Naive thymus-derived CD8-positive, alpha-beta T cell (primary cell): ENCODE data around the gene TET2. TPM values are rescaled to one million over a fixed set of nuclear protein-coding genes. Genes with fewer than 3 reads are reported as not detected.

Experiments used
- ATAC-seq, 2 donors: fragments of 150-1000 bp; cut with Tn5 transposase in 1 of 2; sonication (Bioruptor Pico), chemical (Tn5 transposase) in 1 of 2; 1 replicate in 1 of 2; 2 replicates in 1 of 2; pipeline ENCODE4 v1.10.0; 2021; ENCODE audit warnings: mild to moderate bottlenecking in 2 of 2, moderate library complexity in 2 of 2
- POLR2A ChIA-PET: fragments of 350-600 bp; sonication (Branson Sonifier 250); formaldehyde crosslinking; loops from one replicate; lab custom pipeline; 2021; ENCODE audit warnings: antibody characterized with exemption; lab: Charles Lee
- DNase-seq, 10 donors: peaks; one replicate each; pipeline versions ENCODE4 v3.0.0 to v3.0.0-alpha.2; 2020 to 2022
- H3K27ac Mint-ChIP-seq, 10 donors: one replicate each; pipeline ENCODE4 v1.8.0; 2020 to 2022; ENCODE audit warnings: mild to moderate bottlenecking in 10 of 10, mixed read lengths in 10 of 10, moderate library complexity in 4 of 10, inconsistent platforms in 1 of 10
- H3K27me3 Mint-ChIP-seq, 5 donors: one replicate each; pipeline ENCODE4 v1.8.0; 2021 to 2022; ENCODE audit warnings: mixed read lengths in 5 of 5
- H3K36me3 Mint-ChIP-seq, 3 donors: one replicate each; pipeline ENCODE4 v1.8.0; 2020 to 2022; ENCODE audit warnings: mixed read lengths in 3 of 3, mild to moderate bottlenecking in 2 of 3, inconsistent platforms in 1 of 3
- H3K4me1 Mint-ChIP-seq, 4 donors: one replicate each; pipeline ENCODE4 v1.8.0; 2021 to 2022; ENCODE audit warnings: mixed read lengths in 4 of 4
- H3K4me3 Mint-ChIP-seq, 10 donors: one replicate each; pipeline ENCODE4 v1.8.0; 2020 to 2022; ENCODE audit warnings: mild to moderate bottlenecking in 10 of 10, mixed read lengths in 10 of 10, moderate library complexity in 6 of 10, inconsistent platforms in 1 of 10
- H3K9me3 Mint-ChIP-seq, 9 donors: one replicate each; pipeline ENCODE4 v1.8.0; 2020 to 2022; ENCODE audit warnings: mixed read lengths in 9 of 9, mild to moderate bottlenecking in 3 of 9, inconsistent platforms in 1 of 9, moderate library complexity in 1 of 9
- polyA plus RNA-seq, 3 donors: library from polyadenylated mRNA; unstranded; fragments of 300-500 nt; fragmentation: Illumina TruSeq; gene quantifications; one replicate each; pipeline ENCODE4 v1.2.3, GENCODE V29; 2021
- total RNA-seq, 8 experiments: library from RNA in 2 of 8; stranded (reverse) in 2 of 8; gene quantifications; one replicate each; pipeline ENCODE4 v1.2.3 and lab custom pipeline; 2021 to 2026

TET2 gene
- total and polyA plus RNA-seq, 5 experiments from 2014 or later, result 13.1 to 25.5 (median 22.8) TPM

DNA sequence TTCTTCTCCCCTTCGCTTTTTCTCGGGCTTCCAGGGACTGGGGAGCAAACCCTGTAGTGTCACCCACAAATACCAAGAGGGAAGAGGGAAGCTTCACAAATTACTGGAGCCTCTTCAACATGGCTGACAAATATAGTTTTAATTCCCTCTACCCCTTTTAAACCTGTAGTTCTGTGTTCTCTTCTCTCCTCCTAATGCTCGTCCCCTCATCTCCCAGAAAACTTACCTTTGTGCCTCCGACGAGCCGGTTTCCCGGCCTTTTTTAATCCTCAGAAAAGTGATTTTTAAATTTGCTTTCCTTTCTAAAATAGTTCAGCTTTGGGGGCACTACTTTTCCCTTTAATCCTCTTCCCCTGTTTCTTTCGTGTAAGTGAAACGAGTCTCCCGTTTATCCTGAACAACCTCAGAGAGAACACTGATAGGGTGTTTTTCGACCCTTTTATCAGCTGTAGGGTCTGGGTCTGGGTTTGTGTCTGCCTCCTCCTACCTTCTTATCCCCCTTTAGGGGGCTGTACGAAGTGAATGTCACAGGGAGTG is 408 bp downstream of the TET2 start:
- peak in 1 of 10 donors; percentile 19 for DNase-seq
- peaks cover 18 to 53% (median 39%) of the 10 kb centered on the region in 4 donors for H3K4me1 Mint-ChIP-seq
- H3K4me3 Mint-ChIP-seq, result peak overlapping the region; percentile 97 to 100 (median 99)
- peak; percentile 14 to 19 for ATAC-seq
- H3K9me3 Mint-ChIP-seq, result no peaks in the 10 kb centered on the region
- POLR2A ChIA-PET, result interaction anchor here (1.1 to 1.8 kb wide), 2 partner anchors 9 to 327 kb away, joined by 5 to 19 read pairs; partner anchors contain the start of gene PPA2
- H3K27ac Mint-ChIP-seq, result peak overlapping the region; percentile 96 to 100 (median 99)
- H3K36me3 Mint-ChIP-seq, result no peaks in the 10 kb centered on the region
- H3K27me3 Mint-ChIP-seq, result no peaks in the 10 kb centered on the region

DNA sequence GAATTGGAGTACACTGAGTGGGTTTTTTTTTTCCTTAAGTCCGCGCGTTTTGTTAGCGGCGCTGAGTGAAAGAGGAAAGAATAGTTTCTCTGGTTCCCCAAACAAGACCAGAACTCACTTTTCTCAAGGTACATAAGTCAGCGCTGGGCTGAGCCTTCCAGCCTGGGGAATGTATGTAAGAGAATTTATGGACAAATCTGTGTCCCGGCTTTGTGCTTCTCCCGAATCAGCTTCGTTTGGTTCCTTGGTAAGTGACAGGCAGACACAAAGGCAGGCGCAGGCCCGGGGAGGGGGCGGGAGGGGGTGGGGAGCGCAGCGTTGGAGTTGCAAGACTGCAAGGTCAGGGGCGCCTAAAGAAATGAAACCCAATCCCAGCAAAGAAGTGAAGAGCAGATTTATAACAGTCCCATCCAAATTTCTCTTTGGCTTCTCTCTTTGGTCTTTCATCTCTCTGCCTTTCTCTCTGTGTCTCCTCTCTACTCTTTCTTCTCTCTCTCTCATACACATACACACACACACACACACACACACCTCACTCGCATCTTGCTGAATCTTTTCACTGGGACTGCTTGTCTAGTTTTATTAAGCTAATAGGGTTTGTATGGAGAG is 981 bp downstream of the TET2 start:
- POLR2A ChIA-PET, result interaction anchor here (1.1 to 1.8 kb wide), 2 partner anchors 8 to 326 kb away, joined by 5 to 19 read pairs; partner anchors contain the start of gene PPA2
- Mint-ChIP-seq H3K4me3 (peak overlapping the region; percentile 97 to 100 (median 99)), H3K27ac (peak overlapping the region; percentile 96 to 100 (median 99)), H3K27me3 (no peaks in the 10 kb centered on the region), H3K4me1 (peaks cover 18 to 53% (median 40%) of the 10 kb centered on the region in 4 donors), H3K9me3 (no peaks in the 10 kb centered on the region), H3K36me3 (no peaks in the 10 kb centered on the region)
- ATAC-seq, result no peak
- peak in 6 of 10 donors; percentile 4 to 43 (median 22) for DNase-seq

DNA sequence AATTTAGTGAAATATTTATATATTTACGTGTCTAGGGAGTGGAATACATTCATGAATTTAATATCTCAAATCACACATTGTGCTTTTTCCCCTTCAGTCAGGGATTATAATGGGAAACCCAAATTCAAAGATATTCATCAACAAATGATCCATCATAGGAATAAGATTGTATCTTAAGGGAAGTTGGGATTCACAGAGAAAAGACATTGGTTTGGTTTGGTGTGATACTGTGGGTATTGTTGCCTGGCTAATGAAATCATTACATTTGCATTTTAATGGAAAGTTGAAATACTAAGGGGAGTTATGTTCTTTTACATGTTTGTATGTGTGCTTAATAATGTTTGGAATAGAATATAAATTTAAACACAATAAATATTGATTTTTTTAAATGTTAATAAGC is 1.7 kb downstream of the TET2 start:
- H3K4me1 Mint-ChIP-seq, result peaks cover 17 to 53% (median 44%) of the 10 kb centered on the region in 4 donors
- peak overlapping the region in 4 of 10 donors; percentile 22 to 100 (median 98) for H3K27ac Mint-ChIP-seq
- DNase-seq (no peak), ATAC-seq (no peak)
- H3K27me3 Mint-ChIP-seq, result no peaks in the 10 kb centered on the region
- POLR2A ChIA-PET, result no interaction called here
- no peaks in the 10 kb centered on the region for H3K36me3 Mint-ChIP-seq
- no peaks in the 10 kb centered on the region for H3K9me3 Mint-ChIP-seq
- H3K4me3 Mint-ChIP-seq, result peak overlapping the region; percentile 97 to 100 (median 99)

DNA sequence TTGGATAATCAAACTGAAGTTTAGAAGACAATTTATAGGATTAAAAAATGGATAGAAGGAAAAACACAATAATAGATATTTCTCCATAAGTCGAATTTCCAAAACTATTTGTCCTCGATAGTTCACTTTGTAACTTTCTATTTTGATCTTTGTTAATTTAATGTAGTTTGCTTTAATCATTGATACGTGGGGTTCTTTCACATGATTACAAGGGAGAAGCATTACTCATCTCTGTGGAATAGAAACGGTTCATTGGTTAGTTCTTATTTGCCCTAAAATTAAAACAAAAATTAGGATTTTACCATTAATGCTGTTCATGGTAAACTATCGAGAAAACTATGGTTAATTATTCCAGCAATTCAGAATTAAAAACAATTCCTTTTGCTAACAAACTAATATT is 2.1 kb downstream of the TET2 start:
- peaks cover 17 to 56% (median 47%) of the 10 kb centered on the region in 4 donors for H3K4me1 Mint-ChIP-seq
- DNase-seq (no peak), ATAC-seq (no peak)
- H3K27me3 Mint-ChIP-seq, result no peaks in the 10 kb centered on the region
- H3K9me3 Mint-ChIP-seq, result no peaks in the 10 kb centered on the region
- POLR2A ChIA-PET, result no interaction called here
- H3K36me3 Mint-ChIP-seq, result no peaks in the 10 kb centered on the region
- H3K27ac Mint-ChIP-seq, result peak overlapping the region in 1 of 10 donors; percentile 99
- peak overlapping the region in 8 of 10 donors; percentile 2 to 99 (median 40) for H3K4me3 Mint-ChIP-seq

DNA sequence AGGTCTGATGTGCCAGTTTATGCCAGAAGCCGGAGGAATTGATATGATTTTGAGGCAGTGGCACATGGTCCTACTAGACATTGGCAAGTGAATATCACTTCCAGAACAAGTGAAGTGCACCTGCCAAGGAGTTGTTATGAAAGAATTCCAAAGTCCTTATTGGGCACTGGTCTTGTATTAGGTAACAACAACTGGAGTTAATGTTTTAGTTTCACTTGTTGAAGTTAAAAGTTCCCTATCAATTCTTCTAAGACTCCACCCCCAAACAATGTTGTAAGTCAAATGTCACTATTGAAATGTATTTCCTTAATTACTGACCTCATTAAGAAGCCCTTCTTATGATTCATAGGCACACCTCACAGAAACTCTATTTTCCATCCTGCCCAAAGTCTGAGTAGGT is 3.1 kb downstream of the TET2 start:
- peak overlapping the region in 5 of 10 donors; percentile 17 to 43 (median 34) for H3K4me3 Mint-ChIP-seq
- POLR2A ChIA-PET, result no interaction called here
- H3K4me1 Mint-ChIP-seq, result peaks cover 23 to 66% (median 54%) of the 10 kb centered on the region in 4 donors
- ATAC-seq (no peak), DNase-seq (no peak)
- no peaks in the 10 kb centered on the region for H3K9me3 Mint-ChIP-seq
- H3K27me3 Mint-ChIP-seq, result no peaks in the 10 kb centered on the region
- H3K27ac Mint-ChIP-seq, result peak overlapping the region in 4 of 10 donors; percentile 0 to 61 (median 25)
- no peaks in the 10 kb centered on the region for H3K36me3 Mint-ChIP-seq

DNA sequence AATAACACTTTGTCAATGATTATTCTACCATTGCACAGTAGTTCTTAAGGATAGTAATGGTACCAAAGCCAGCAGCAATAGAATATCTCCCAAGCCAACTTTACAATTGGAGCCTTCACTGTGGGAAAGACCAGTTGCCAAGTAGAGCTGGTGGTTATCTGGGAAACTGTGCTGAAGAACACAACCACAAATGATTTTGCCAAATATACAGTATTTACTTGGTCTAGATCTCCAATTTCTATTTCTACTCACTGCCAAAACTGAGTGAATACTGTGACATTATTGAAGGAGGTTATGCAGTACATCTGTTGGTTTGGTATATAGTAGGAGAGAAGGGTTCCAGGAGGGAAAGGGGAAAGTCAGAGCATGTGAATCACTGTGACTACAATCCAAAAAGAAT is 3.8 kb downstream of the TET2 start:
- Mint-ChIP-seq H3K36me3 (no peaks in the 10 kb centered on the region), H3K27me3 (no peaks in the 10 kb centered on the region), H3K4me3 (no peak overlapping the region), H3K27ac (peak overlapping the region in 3 of 10 donors; percentile 2 to 4 (median 3)), H3K4me1 (peaks cover 22 to 66% (median 55%) of the 10 kb centered on the region in 4 donors), H3K9me3 (no peaks in the 10 kb centered on the region)
- POLR2A ChIA-PET, result no interaction called here
- ATAC-seq (no peak), DNase-seq (no peak)

DNA sequence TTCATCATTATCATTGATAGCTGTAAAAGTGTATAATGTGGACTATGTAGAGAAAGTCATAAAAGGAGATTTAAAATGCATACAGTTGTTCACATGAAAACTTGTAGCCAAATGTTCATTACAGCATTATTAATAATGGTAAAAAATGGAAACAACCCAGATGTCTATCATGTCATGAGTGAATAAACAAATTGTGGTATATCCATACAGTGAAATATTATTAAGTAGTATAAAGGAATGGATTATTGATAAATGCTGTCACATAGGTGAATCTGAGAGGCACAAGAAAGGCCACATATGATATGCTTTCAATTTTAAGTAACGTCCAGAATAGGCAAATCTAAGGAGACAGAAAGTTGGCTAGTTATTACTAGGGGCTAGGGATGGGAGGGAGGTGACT is 7.1 kb downstream of the TET2 start:
- no peaks in the 10 kb centered on the region for H3K9me3 Mint-ChIP-seq
- DNase-seq (no peak), ATAC-seq (no peak)
- no peaks in the 10 kb centered on the region for H3K27me3 Mint-ChIP-seq
- POLR2A ChIA-PET, result no interaction called here
- H3K27ac Mint-ChIP-seq, result no peak overlapping the region
- no peak overlapping the region for H3K4me3 Mint-ChIP-seq
- peaks cover 12 to 72% (median 49%) of the 10 kb centered on the region in 4 donors for H3K4me1 Mint-ChIP-seq
- H3K36me3 Mint-ChIP-seq, result peaks cover 0 to under 1% (median under 1%) of the 10 kb centered on the region in 3 donors

DNA sequence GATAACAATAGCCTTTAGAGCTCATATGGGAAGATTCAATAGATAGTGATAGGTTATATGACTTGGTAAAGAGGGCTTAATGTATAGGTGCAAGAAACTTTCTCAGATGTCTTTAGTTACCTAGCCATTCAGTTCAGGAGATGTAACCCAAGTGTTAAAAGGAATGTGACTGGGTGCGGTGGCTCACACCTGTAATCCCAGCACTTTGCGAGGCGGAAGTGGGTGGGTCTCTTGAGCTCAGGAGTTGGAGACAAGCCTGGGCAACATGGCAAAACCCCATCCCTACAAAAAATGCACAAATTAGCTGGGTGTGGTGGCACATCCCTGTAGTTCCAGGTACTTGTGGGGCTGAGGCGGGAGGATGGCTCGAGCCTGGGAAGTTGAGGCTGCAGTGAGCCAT is 7.9 kb downstream of the TET2 start:
- Mint-ChIP-seq H3K4me3 (peak overlapping the region in 2 of 10 donors; percentile 0 to 26), H3K27ac (peak overlapping the region in 1 of 10 donors; percentile 2), H3K27me3 (no peaks in the 10 kb centered on the region), H3K9me3 (no peaks in the 10 kb centered on the region), H3K4me1 (peaks cover 12 to 66% (median 43%) of the 10 kb centered on the region in 4 donors), H3K36me3 (peaks cover 0 to 2% (median 2%) of the 10 kb centered on the region in 3 donors)
- POLR2A ChIA-PET, result no interaction called here
- no peak for DNase-seq
- ATAC-seq, result no peak

DNA sequence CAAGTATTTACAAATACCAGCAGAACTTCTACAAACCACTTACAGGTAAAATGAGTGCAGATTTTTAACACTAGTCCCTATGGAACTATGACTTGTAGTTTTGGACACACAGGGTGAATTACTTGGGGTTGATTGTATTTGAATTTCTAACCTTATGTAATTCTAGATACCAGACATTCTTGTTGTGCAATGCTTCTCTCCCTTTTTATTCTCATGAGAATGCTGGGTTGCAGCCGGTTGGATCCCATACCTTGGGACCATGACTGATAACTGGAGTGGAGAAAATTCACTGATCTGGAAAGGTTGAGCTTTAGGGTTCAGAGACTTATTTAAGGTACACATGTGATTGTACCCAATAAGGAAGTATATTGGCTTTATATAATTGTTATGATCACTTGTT is 8.8 kb downstream of the TET2 start:
- Mint-ChIP-seq H3K4me3 (no peak overlapping the region), H3K4me1 (peaks cover 14 to 60% (median 41%) of the 10 kb centered on the region in 4 donors), H3K27me3 (no peaks in the 10 kb centered on the region), H3K9me3 (peaks cover 0 to 1% (median 0%) of the 10 kb centered on the region in 9 donors), H3K36me3 (peaks cover 0 to 5% (median 2%) of the 10 kb centered on the region in 3 donors), H3K27ac (peak overlapping the region in 2 of 10 donors; percentile 6 to 29)
- no peak for DNase-seq
- POLR2A ChIA-PET, result interaction anchor here (0.6 kb wide), 1 partner anchor 9 kb away, joined by 5 read pairs; the partner anchor contains the start of gene TET2
- ATAC-seq, result no peak

DNA sequence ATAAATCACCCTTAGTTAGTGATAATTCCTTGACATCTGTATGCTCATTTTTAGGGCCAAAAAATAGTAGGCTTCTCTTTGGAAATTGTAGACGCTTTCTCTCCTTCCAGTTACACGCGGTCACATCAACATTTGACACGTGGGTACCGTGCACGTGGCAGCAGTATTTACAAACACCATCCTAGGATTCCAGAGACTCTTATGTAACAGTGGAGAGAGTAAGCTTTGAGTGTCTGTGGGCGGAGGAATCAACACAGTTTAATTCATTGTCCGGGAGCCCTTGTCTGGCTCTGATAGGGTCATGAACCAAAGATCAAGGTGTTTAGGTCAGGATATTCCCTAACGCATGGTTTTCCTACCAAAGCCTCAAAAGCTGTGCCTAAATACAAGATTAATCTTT is 12.2 kb downstream of the TET2 start:
- Mint-ChIP-seq H3K4me1 (peaks cover 12 to 61% (median 47%) of the 10 kb centered on the region in 4 donors), H3K27me3 (no peaks in the 10 kb centered on the region), H3K27ac (peak overlapping the region in 1 of 10 donors; percentile 63), H3K36me3 (peaks cover 0 to 7% (median 2%) of the 10 kb centered on the region in 3 donors), H3K9me3 (peaks cover 0 to 1% (median 0%) of the 10 kb centered on the region in 9 donors), H3K4me3 (no peak overlapping the region)
- no peak for DNase-seq
- POLR2A ChIA-PET, result no interaction called here
- ATAC-seq, result no peak

DNA sequence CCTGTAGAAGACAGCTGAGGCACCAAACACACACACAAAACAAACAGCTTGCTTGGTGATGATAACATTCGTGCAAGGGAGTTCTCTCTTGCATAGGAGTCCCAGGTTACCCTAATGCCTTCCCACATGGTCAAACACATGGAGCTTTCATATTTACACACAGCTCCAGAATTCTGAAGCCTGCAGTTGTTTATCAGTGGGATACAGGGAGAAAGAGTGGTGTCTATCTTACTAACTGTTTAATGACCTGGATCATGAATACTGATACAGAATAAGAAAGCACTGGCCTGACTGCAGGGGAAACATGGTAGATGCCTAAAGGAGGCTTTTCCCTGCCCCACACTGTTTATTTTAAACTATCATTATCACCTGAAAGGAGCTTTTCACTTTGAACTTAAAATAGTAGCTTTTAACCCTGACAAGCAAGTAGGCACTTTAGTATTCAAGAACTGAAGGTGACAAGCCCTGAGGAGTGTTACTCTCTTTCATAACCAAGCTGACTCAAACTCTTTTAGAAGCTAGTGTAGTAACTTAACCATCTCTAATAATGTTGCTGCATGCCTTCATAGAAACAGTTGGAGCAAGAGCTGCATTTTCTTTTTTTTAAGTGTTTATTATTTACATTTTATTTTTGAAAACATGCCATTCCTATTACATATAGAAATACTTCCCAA is 15.6 kb downstream of the TET2 start:
- POLR2A ChIA-PET, result no interaction called here
- H3K4me1 Mint-ChIP-seq, result peaks cover 5 to 58% (median 32%) of the 10 kb centered on the region in 4 donors
- H3K9me3 Mint-ChIP-seq, result peaks cover 0 to 1% (median 0%) of the 10 kb centered on the region in 9 donors
- ATAC-seq (no peak), DNase-seq (no peak)
- H3K4me3 Mint-ChIP-seq, result peak overlapping the region in 1 of 10 donors; percentile 41
- H3K36me3 Mint-ChIP-seq, result peaks cover 0 to 9% (median 7%) of the 10 kb centered on the region in 3 donors
- no peaks in the 10 kb centered on the region for H3K27me3 Mint-ChIP-seq
- H3K27ac Mint-ChIP-seq, result peak overlapping the region in 1 of 10 donors; percentile 52

DNA sequence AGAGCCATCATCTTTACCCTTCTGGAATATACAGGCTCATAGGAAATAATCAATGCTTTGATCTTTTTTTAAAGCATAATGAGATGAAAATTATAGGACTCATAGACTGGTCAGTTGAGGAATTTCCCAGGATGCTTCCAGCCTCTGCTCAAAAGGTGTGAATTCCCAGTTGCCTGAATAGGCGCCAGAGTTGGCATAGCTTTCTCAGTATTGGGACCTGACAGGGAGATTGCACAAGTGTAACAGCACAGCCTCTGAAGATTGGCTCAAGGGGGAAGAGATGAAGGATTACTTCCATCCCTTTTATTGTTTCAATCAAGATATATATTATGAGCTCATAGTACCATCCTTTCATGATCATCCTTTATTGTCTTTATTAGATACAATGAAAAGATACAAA is 17.9 kb downstream of the TET2 start:
- H3K27me3 Mint-ChIP-seq, result no peaks in the 10 kb centered on the region
- POLR2A ChIA-PET, result no interaction called here
- DNase-seq (no peak), ATAC-seq (no peak)
- H3K27ac Mint-ChIP-seq, result no peak overlapping the region
- peaks cover 0 to 27% (median 20%) of the 10 kb centered on the region in 3 donors for H3K36me3 Mint-ChIP-seq
- peaks cover 9 to 58% (median 43%) of the 10 kb centered on the region in 4 donors for H3K4me1 Mint-ChIP-seq
- no peak overlapping the region for H3K4me3 Mint-ChIP-seq
- peaks cover 0 to 4% (median 0%) of the 10 kb centered on the region in 9 donors for H3K9me3 Mint-ChIP-seq
